Frontal cortex (tissue), 4 donors: Measurements from ENCODE around the gene EDEM1. TPM values are rescaled to one million over a fixed set of nuclear protein-coding genes. Genes with fewer than 3 reads are reported as not detected.
"Not testable (repeated sequence)": the region's sequence is repeated elsewhere in the genome, so short reads cannot be mapped to it uniquely, and the experiment has no call there.

Experiments
- DNase-seq, 2 donors: peaks; one replicate each; pipeline ENCODE4 v3.0.0; 2012; ENCODE audit warnings: low spot score in 2 of 2
- FAIRE-seq: peaks from 2 replicates; lab custom pipeline; 2012; peaks lifted over from hg19 to GRCh38; lab: Jason Lieb, UNC
- total RNA-seq: library from RNA; depleted of rRNA; stranded (reverse); fragments of >200 nt; gene quantifications from one replicate; pipeline ENCODE4 v1.2.3, GENCODE V29; 2014
- donor health status: control.
- donor health status: control.
- donor health status: control.

The EDEM1 gene
- total RNA-seq: 5.3 TPM

GRCh38 chr3:5187156-5187919, at the start of gene EDEM1:
Gene EDEM1 (plus strand): TSS chr3:5187707. CDS start chr3:5187806, 99 bp downstream.
- no peak for FAIRE-seq
- peak; percentile 97 to 99 for DNase-seq

GRCh38 chr3:5138214-5138981, 49.1 kb upstream of the EDEM1 start:
- DNase-seq: no peak
- FAIRE-seq: no peak

- DNase-seq (no peak), FAIRE-seq (no peak)
Observed at GRCh38 chr3:5140230-5140621, 47.3 kb upstream of the EDEM1 start.

GRCh38 chr3:5140839-5141238, 46.7 kb upstream of the EDEM1 start:
- FAIRE-seq (no peak), DNase-seq (no peak)

- no peak for FAIRE-seq
Observed at GRCh38 chr3:5141760-5142159, 45.7 kb upstream of the EDEM1 start.

GRCh38 chr3:5143464-5143863, 44.0 kb upstream of the EDEM1 start:
- no peak for FAIRE-seq
- DNase-seq: no peak

More at GRCh38 chr3:5141760-5142159, 45.7 kb upstream of the EDEM1 start:
- no peak for DNase-seq

GRCh38 chr3:5144316-5144994, 43.1 kb upstream of the EDEM1 start:
- FAIRE-seq (no peak), DNase-seq (no peak)

- DNase-seq (no peak), FAIRE-seq (no peak)
Observed at GRCh38 chr3:5145120-5145519, 42.4 kb upstream of the EDEM1 start.

- not testable (repeated sequence) for FAIRE-seq, DNase-seq
Observed at GRCh38 chr3:5147152-5147551, 40.4 kb upstream of the EDEM1 start.

GRCh38 chr3:5149306-5149880, 38.1 kb upstream of the EDEM1 start:
- no peak for DNase-seq
- FAIRE-seq: no peak

GRCh38 chr3:5151586-5151985, 35.9 kb upstream of the EDEM1 start:
- no peak for DNase-seq
- FAIRE-seq: no peak

- DNase-seq (no peak), FAIRE-seq (no peak)
Observed at GRCh38 chr3:5153074-5153473, 34.4 kb upstream of the EDEM1 start.

GRCh38 chr3:5155241-5155640, 32.3 kb upstream of the EDEM1 start:
- DNase-seq: no peak
- no peak for FAIRE-seq

- DNase-seq (no peak), FAIRE-seq (no peak)
Observed at GRCh38 chr3:5160321-5160720, 27.2 kb upstream of the EDEM1 start.

- no peak for FAIRE-seq
- DNase-seq: no peak
Observed at GRCh38 chr3:5160940-5161858, 26.3 kb upstream of the EDEM1 start.

- FAIRE-seq: no peak
- DNase-seq: no peak
Observed at GRCh38 chr3:5162102-5162501, 25.4 kb upstream of the EDEM1 start.

GRCh38 chr3:5165698-5166097, 21.8 kb upstream of the EDEM1 start:
- no peak for FAIRE-seq
- DNase-seq: no peak

- DNase-seq (no peak), FAIRE-seq (no peak)
Observed at GRCh38 chr3:5166846-5167245, 20.7 kb upstream of the EDEM1 start.

- no peak for DNase-seq
- no peak for FAIRE-seq
Observed at GRCh38 chr3:5168110-5168509, 19.4 kb upstream of the EDEM1 start.
